Upper lobe of left lung (tissue), 6 donors: ENCODE results near the gene MEPE. TPM values are rescaled to one million over a fixed set of nuclear protein-coding genes. Genes with fewer than 3 reads are reported as not detected.

Experiments used
- ATAC-seq, 2 donors: fragments of 200-7000 bp; cut with Tn5 transposase; one replicate each; pipeline ENCODE4 v1.9.1; 2022; ENCODE audit warnings: mild to moderate bottlenecking in 2 of 2, moderate library complexity in 2 of 2; ENCODE audit not compliant: low FRiP score in 2 of 2
- DNase-seq, 2 donors: peaks; one replicate each; pipeline ENCODE4 v3.0.0-alpha.2; 2019 to 2020
- H3K27ac ChIP-seq, 4 donors: fragments of 200-600 bp; sonication (generic); one replicate each; pipeline ENCODE4 v1.5.1; 2016 to 2019
- H3K27me3 ChIP-seq, 4 donors: fragments of 200-600 bp; sonication (generic); one replicate each; pipeline ENCODE4 v1.5.1; 2017 to 2019
- H3K36me3 ChIP-seq, 4 donors: fragments of 200-600 bp; sonication (generic); one replicate each; pipeline ENCODE4 v1.5.1; 2016 to 2019
- H3K4me1 ChIP-seq, 4 donors: fragments of 200-600 bp; sonication (generic); one replicate each; pipeline ENCODE4 v1.5.1; 2018 to 2019
- H3K4me3 ChIP-seq, 4 donors: fragments of 200-600 bp; sonication (generic); one replicate each; pipeline ENCODE4 v1.5.1; 2017 to 2019; ENCODE audit warnings: mild to moderate bottlenecking in 2 of 4, moderate library complexity in 1 of 4
- H3K9me3 ChIP-seq, 4 donors: fragments of 200-600 bp; sonication (generic); one replicate each; pipeline ENCODE4 v1.5.1; 2018 to 2019
- CTCF ChIP-seq, 6 experiments: fragments of 450-650 bp in 4 of 6; fragments of 200-600 bp in 2 of 6; sonication (generic) in 2 of 6; IDR thresholded peaks; one replicate each; pipeline ENCODE4 v1.5.1; 2016 to 2019; ENCODE audit warnings: antibody characterized with exemption in 6 of 6
- EP300 ChIP-seq, 4 donors: sonication (generic); formaldehyde crosslinking; IDR thresholded peaks; one replicate each; pipeline ENCODE4 v1.5.1; 2017; ENCODE audit warnings: antibody characterized with exemption in 4 of 4, control low read depth in 2 of 4
- POLR2A ChIP-seq, 4 donors: fragments of 450-650 bp; IDR thresholded peaks; one replicate each; pipeline ENCODE4 v1.5.1; 2016 to 2017; ENCODE audit warnings: antibody characterized with exemption in 4 of 4, mild to moderate bottlenecking in 2 of 4
- POLR2AphosphoS5 ChIP-seq, 2 donors: sonication (generic); formaldehyde crosslinking; IDR thresholded peaks; one replicate each; pipeline ENCODE4 v1.5.1; 2017; ENCODE audit warnings: antibody characterized with exemption in 2 of 2
- WGBS, 2 donors: methylation state at CpG; one replicate each; pipeline ENCODE4 v1.1.5; 2017 to 2018; 5-methylcytosine and 5-hydroxymethylcytosine counted together
- total RNA-seq, 6 donors: library from RNA; depleted of rRNA in 4 of 6; stranded (reverse); fragments of >200 nt in 4 of 6; gene quantifications; one replicate each; pipeline versions ENCODE4 v1.1.0 to v1.2.1, GENCODE V29; 2016 to 2021
- donor health status: DM: no; HTN: no; CAD: no; lungs with moderate emphysema.
- donor health status: DM: no; HTN: yes; CAD: no; lungs with severe emphysema.

Gene MEPE
- total RNA-seq, 6 donors from 2014 or later = not detected

GRCh38 chr4:87848622-87849351 is 16.0 kb downstream of the MEPE start:
- DNase-seq (peak in 1 of 2 donors; percentile 55), ATAC-seq (peak; percentile 85)
- H3K4me3 ChIP-seq = peak overlapping the region in 1 of 4 donors; percentile 15
- H3K27me3 ChIP-seq = no peaks in the 10 kb centered on the region
- no peaks in the 10 kb centered on the region for H3K9me3 ChIP-seq
- TF ChIP-seq CTCF (IDR thresholded peaks at IDR 0.05) (peak; percentile 39 to 64 (median 51)), POLR2AphosphoS5 (IDR thresholded peaks at IDR 0.05) (no peak)
- WGBS, 2 donors = 18% methylated on average over 15 of the region's 15 CpGs
- no peaks in the 10 kb centered on the region for H3K36me3 ChIP-seq
- no peak overlapping the region for H3K27ac ChIP-seq
- H3K4me1 ChIP-seq = peaks cover 3 to 14% (median 13%) of the 10 kb centered on the region in 4 donors

GRCh38 chr4:87849612-87850011 is 16.8 kb downstream of the MEPE start:
- TF ChIP-seq CTCF (IDR thresholded peaks at IDR 0.05) (no peak), POLR2AphosphoS5 (IDR thresholded peaks at IDR 0.05) (no peak), POLR2A (IDR thresholded peaks at IDR 0.05) (no peak), EP300 (IDR thresholded peaks at IDR 0.05) (no peak)

GRCh38 chr4:87851332-87851731 is 18.6 kb downstream of the MEPE start:
- no peaks in the 10 kb centered on the region for H3K9me3 ChIP-seq
- no peak overlapping the region for H3K4me3 ChIP-seq
- TF ChIP-seq EP300 (IDR thresholded peaks at IDR 0.05) (peak in 1 of 4 donors; percentile 20), POLR2A (IDR thresholded peaks at IDR 0.05) (no peak)
- peaks cover 3 to 14% (median 12%) of the 10 kb centered on the region in 4 donors for H3K4me1 ChIP-seq
- H3K27ac ChIP-seq = peak overlapping the region in 3 of 4 donors; percentile 61 to 77 (median 73)
- DNase-seq (peak in 1 of 2 donors; percentile 32), ATAC-seq (peak; percentile 64 to 77)
- H3K36me3 ChIP-seq = no peaks in the 10 kb centered on the region
- H3K27me3 ChIP-seq = no peaks in the 10 kb centered on the region
- WGBS, 2 donors = 72 to 85% methylated on average over 8 of the region's 8 CpGs

More at GRCh38 chr4:87849612-87850011, 16.8 kb downstream of the MEPE start:
- Histone ChIP-seq H3K27me3 (no peaks in the 10 kb centered on the region), H3K9me3 (no peaks in the 10 kb centered on the region), H3K4me1 (peaks cover 3 to 14% (median 12%) of the 10 kb centered on the region in 4 donors), H3K4me3 (no peak overlapping the region), H3K27ac (peak overlapping the region in 1 of 4 donors; percentile 4), H3K36me3 (no peaks in the 10 kb centered on the region)
- WGBS, 2 donors = 30 to 31% methylated on average over 4 of the region's 4 CpGs
- ATAC-seq (peak in 1 of 2 donors; percentile 38), DNase-seq (no peak)

GRCh38 chr4:87851953-87852352 is 19.2 kb downstream of the MEPE start:
- Histone ChIP-seq H3K9me3 (no peaks in the 10 kb centered on the region), H3K27ac (peak overlapping the region in 1 of 4 donors; percentile 44), H3K4me3 (no peak overlapping the region), H3K4me1 (peaks cover 3 to 14% (median 12%) of the 10 kb centered on the region in 4 donors), H3K36me3 (no peaks in the 10 kb centered on the region), H3K27me3 (no peaks in the 10 kb centered on the region)
- 72 to 74% methylated on average over 4 of the region's 4 CpGs for WGBS, 2 donors
- ATAC-seq (no peak), DNase-seq (no peak)
- TF ChIP-seq EP300 (IDR thresholded peaks at IDR 0.05) = no peak
- TF ChIP-seq POLR2AphosphoS5 (IDR thresholded peaks at IDR 0.05) = no peak
- no peak for TF ChIP-seq POLR2A (IDR thresholded peaks at IDR 0.05)
- no peak for TF ChIP-seq CTCF (IDR thresholded peaks at IDR 0.05)

GRCh38 chr4:87853108-87853507 is 20.3 kb downstream of the MEPE start:
- WGBS, 2 donors = 2 to 6% methylated on average over 3 of the region's 3 CpGs
- H3K27ac ChIP-seq = no peak overlapping the region
- no peaks in the 10 kb centered on the region for H3K27me3 ChIP-seq
- no peak for ATAC-seq
- no peaks in the 10 kb centered on the region for H3K9me3 ChIP-seq
- no peak for DNase-seq
- H3K36me3 ChIP-seq = no peaks in the 10 kb centered on the region
- TF ChIP-seq CTCF (IDR thresholded peaks at IDR 0.05) (peak in 5 of 6 experiments; percentile 16 to 41 (median 32)), EP300 (IDR thresholded peaks at IDR 0.05) (no peak), POLR2AphosphoS5 (IDR thresholded peaks at IDR 0.05) (no peak)
- H3K4me1 ChIP-seq = peaks cover 3 to 14% (median 12%) of the 10 kb centered on the region in 4 donors
- H3K4me3 ChIP-seq = no peak overlapping the region
